Measurements from ENCODE around the gene SPATA31D3.

- TF ChIP-seq CTCF (IDR thresholded peaks at IDR 0.05; ENCODE audit: insufficient read depth, low read length) (no peak), POLR2AphosphoS5 (IDR thresholded peaks at IDR 0.05; ENCODE audit: low read depth) (no peak), REST (IDR thresholded peaks at IDR 0.05; ENCODE audit: insufficient replicate concordance, low read depth) (no peak), GABPA (IDR thresholded peaks at IDR 0.05; ENCODE audit: low read depth) (no peak)
These were observed 33.1 kb downstream of the SPATA31D3 start for GRCh38 chr9:81976351-81976750.
